Inferior parietal cortex (tissue), 1 donor: ENCODE results near the gene SFXN1.

ENCODE experiments used
- DNase-seq: peaks from one replicate; pipeline ENCODE4 v3.0.0-alpha.2; 2016; ENCODE audit errors: extremely low spot score

The SFXN1 gene

DNA sequence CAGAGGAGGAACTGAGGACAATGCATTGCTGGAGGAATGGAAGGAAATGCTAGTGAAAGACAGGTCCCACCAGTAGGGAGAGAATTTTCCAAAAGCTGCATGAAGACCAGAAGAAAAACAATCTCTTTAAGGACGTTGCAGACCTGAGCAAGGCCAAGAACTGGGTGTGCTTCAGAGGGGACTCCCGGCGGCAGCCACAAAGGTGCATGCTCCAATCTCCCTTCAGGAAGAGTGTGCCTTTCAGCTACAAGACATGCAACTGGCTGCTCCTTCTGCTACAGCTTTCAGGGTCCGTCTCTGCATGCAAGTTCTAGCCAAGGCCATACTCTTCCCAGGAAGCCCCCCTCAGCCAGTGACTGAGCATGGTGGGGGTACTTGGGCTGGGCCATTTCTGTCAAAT is 62.9 kb downstream of the SFXN1 start:
- no peak for DNase-seq

DNA sequence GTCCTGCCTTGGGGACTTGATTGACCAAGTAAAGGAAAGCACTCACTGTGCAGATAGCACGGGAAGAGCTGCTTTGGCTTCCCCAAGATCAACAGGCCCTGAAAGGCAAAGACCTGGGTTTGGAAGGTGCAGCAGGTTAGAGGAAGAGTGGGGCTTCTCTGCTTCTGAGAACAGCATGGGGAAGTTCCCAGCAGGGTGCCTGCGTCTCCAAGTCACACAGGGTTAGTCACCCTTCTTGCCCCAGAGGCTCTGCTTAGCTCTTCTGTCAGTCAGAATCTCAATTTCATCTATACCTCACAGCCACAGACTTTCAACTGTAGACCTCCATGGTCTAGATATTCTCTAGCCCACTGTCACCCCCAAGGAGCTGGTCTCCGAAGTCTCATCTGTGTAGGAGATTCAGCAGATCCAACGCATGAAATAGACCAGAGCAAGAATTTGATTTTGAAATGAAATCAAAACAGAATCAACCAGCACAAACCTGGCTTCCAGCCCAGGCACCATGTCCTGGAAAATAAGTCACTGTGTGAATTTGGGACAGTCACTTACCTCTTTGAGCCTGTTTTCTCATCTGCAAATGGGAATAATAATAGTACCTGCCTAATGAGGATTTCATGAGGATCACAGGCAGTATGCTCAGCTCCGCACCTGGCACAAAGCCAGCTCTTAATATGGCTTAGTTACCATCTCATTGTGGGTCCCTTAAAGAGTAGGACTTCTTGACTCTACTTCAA is 64.0 kb downstream of the SFXN1 start:
- no peak for DNase-seq

- DNase-seq = no peak
These were observed 64.5 kb downstream of the SFXN1 start for GRCh38 chr5:175542966-175543235.

- no peak for DNase-seq
These were observed 65.8 kb downstream of the SFXN1 start for GRCh38 chr5:175544108-175544511.

GRCh38 chr5:175544586-175544985 is 66.2 kb downstream of the SFXN1 start:
- DNase-seq = no peak

GRCh38 chr5:175547842-175548241 is 69.5 kb downstream of the SFXN1 start:
- DNase-seq = no peak

DNA sequence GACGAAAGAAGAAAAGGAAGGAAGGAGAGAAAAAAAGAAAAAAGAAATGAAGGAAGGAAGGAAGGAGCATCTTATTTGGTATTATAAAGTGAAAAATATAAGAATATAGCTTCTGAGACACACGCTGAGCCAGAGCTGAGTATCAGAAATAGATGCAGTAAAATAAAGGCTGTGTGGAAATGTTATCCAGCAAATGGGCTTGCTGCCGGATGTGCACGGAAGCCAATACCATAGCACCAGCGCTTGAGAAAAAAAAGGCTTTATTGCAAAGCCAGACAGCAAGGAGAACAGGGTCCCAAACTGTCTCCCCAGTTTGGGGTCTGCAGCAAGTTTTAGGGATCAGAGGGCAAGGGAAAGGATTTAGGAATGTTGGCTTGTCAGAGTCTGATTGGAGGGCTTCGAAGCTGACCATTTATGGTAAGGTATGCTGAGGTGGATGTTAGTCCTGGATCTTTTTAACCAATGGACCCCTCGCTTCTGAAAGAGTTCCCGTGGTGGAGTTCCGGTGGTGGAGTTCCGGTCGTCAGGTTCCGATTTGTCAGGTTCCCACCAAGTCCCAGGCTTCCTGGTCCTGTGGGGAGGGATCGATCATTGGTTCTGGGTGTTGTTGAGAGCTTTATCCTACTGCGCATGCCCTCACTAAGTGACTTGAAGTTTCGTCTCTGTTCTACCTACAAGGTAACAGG is 70.4 kb downstream of the SFXN1 start:
- DNase-seq = peak; percentile 33

- DNase-seq = no peak
These were observed 71.9 kb downstream of the SFXN1 start for GRCh38 chr5:175550055-175550805.

DNA sequence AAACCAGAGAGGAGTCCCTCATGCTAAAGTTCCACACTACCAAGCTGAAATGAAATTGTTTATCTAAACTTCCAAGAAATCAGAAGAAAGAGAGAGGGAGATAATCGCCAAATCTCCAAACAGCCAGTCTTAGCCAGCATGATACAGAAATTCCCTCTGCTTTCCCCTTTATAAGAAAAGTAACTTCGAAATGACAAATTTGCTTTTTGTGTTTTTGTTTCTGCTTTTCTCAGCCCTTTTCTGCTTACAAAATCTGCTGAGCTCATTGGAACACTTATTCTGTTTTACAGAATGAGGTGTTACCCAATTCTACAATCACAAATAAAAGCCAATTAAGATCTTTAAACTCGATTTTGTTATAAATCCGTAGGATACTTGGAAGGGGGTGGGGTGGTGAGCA is 72.9 kb downstream of the SFXN1 start:
- no peak for DNase-seq

GRCh38 chr5:175554296-175554695 is 75.9 kb downstream of the SFXN1 start:
- no peak for DNase-seq

DNA sequence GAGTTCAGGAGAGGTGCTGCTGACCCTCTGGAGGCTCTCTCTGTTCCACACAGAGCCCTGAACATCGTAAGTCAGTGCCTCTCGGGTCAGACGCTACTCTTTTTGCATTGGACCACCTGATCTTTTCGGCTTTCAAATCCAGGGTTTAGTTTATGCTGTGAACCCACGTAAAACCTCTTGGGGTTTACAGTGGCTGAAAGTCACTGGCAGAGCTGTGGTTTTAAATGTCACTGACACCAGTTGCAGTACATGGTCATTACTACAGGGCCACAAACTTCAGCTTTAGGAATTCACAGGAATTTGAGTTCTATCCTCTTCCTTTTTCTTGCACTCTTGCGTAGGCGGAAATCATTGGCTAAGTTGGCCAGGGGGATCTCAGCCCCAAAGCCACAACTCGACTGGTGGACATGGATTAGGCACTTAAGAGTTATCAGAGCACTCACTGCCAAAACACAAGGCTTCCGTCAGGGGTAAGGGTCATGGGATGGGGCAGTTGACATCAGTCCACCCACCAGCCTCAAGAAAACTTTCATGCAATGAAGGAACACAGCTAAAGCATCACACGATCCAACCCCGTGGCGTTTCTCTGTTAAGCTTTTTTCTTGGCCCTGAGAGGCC is 76.9 kb downstream of the SFXN1 start:
- no peak for DNase-seq

GRCh38 chr5:175556794-175557193 is 78.4 kb downstream of the SFXN1 start:
- DNase-seq = no peak

DNA sequence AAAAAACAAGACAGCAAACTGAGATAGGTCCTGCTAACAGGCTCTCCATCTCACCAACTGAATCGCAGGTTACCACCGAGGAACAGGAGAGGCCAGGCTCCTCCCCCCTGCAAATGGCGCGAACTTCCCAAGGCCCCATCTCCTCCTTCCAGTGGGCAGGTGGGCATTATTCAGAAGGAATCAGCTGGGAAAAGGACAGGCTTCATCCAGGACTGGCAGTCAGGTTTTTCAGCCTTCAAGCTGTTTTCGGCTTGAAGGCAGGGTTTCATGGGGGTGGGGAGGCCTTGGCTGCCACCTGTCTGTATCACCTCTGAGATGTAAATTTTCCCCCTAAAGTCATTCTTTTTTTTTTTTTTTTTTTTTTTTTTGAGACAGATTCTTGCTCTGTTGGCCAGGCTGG is 79.4 kb downstream of the SFXN1 start:
- no peak for DNase-seq

DNA sequence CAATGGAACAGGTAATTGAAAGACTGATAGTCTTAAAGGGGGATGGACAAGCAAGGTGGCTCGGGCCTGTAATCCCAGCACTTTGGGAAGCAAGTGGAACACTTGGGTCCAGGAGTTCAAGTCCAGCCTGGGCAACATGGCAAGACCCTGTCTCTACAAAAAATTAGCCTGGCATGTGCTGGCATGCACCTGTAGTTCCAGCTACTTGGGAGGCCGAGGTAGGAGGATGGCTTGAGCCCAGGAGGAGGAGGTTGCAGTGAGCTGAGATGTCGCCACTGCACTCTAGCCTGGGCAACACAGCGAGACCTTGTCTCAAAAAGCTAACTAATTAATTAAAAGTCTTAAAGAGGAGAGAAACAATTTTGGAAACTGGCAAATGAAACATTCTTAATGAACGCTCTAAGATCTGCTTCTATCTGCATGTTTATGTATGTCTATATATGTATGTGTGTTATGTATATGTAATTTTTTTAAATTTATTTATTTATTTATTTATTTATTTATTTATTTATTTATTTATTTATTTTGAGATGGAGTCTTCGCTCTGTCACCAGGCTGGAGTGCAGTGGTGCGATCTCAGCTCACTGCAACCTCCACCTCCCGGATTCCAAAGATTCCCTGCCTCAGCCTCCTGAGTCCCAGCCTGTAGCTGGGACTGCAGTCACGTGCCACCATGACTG is 80.6 kb downstream of the SFXN1 start:
- DNase-seq = no peak

DNA sequence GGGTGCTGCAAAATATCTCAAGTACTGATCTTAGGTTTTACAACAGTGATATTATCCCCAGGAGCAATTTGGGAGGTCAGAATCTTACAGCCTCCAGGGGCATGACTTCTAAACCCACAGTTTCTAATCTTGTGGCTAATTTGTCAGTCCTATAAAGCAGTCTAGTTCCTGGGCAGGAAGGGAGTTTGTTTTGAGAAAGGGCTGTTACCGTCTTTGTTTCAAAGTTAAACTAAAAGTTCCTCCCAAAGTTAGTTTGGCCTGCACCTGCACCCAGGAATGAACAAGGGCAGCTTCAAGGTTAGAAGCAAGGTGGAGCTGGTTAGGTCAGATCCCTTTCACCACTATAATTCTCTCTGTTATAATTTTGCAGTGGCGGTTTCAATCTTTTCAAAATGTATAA is 81.7 kb downstream of the SFXN1 start:
- DNase-seq = no peak

GRCh38 chr5:175561085-175561484 is 82.7 kb downstream of the SFXN1 start:
- DNase-seq = no peak

DNA sequence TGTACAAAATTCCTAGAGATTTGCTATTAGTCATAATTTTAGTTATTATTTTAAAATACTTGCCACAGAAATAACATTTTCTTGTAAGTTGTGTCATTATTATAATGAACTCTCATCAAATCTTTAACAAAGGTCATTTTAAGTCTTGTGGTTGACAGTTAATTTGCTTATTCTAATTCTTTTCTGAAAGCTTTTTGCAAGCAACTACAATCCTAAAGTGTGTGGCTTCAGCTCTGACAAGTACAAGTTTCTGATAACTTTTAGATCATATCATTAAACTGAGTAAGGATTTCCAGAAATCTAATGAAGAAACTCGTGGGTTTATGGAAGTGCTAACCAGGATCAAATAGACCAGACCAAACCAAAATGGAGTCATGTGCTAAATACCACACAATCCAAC is 86.4 kb downstream of the SFXN1 start:
- DNase-seq = no peak

DNA sequence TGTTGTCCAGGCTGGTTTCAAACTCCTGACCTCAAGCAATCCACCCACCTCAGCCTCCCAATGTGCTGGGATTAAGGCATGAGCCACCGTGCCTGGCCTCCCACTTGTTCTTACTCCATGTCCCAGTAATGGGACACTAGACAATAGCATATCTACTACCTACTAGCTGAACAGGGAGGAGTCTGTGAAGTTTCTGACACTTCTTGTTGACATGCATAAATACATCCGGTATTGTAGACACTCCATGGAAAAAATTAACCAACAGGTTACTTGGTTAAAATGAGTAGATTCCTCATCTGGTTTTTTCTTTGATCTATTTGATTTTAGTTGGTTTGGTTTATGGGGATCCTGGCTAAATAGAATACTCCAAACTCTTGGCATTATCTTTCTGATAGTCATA is 88.3 kb downstream of the SFXN1 start:
- DNase-seq = no peak

DNA sequence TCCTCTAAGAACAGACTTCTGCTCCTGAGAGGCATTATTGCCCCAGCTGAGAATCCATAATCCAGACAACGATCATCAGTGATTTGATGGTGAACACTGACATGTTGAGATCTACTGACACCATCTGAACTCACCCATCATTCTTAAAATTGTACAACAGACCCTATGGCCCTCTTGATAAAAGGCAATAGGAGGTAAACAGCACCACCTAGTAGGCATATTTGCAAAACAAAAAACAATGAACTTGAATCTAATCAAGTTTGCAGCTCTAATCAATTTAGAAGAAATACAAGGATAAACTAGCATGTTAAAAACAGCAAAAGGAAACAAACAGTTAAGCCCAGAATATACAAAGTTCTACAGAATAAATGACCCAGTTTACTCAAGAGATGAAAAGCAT is 89.6 kb downstream of the SFXN1 start:
- no peak for DNase-seq

DNA sequence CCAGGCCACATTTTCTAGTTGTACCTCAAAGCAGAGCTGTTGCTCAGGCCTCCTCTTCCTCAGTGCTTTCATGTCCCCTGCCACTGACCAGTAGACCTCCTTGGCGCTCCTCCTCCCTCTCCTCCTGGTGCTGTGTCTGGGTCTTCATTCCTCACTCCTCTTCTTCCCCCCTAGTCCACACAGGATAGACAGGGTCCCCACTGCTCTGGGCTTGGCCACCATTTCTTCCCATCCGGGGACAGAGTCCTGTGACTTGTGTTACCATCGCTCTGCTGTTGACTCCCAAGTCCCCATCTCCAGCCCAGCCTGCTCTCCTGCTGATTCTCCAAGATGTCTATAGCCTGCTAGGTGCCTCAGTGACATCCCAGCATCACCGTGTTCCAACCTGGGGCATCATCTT is 91.3 kb downstream of the SFXN1 start:
- no peak for DNase-seq

DNA sequence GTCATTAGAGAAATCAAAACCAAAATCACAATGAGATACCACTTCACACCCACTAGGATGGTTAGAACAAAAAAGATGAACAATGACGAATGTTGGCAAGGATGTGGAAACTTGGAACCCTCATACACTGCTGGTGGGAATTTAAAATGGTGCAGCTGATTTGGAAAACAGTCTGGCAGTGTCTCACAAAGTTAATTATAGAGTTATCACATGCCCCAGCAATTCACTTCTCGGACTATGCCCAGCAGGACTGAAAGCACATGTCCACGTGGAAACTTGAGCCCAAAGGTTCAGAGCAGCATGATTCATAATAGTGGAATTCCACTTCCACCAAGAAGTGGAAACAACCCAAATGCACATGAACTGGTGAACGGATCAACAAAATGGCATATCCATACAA is 94.5 kb downstream of the SFXN1 start:
- DNase-seq = peak; percentile 22
